ENCODE measurements around the gene CCDC93.

- TF ChIP-seq EZH2phosphoT487 (IDR thresholded peaks at IDR 0.05; ENCODE audit: insufficient read depth, low read depth), result no peak
- no peak for TF ChIP-seq EZH2 (IDR thresholded peaks at IDR 0.05; ENCODE audit: insufficient read depth, poor library complexity, severe bottlenecking)
These were observed 40.5 kb upstream of the CCDC93 start for GRCh38 chr2:118054213-118055008.
